GM21717 (cell line): Measurements from ENCODE around the gene PTGFRN.
"Not testable (repeated sequence)": the region's sequence is repeated elsewhere in the genome, so short reads cannot be mapped to it uniquely, and the experiment has no call there.

Experiments used
- ATAC-seq: cut with Tn5 transposase; IDR thresholded peaks from one replicate; pipeline ENCODE4 v1.9.1; 2021; ENCODE audit warnings: mild to moderate bottlenecking, moderate library complexity; ENCODE audit not compliant: unreplicated experiment

Gene PTGFRN

GRCh38 chr1:116915086-116915661, 5.5 kb downstream of the PTGFRN start:
- ATAC-seq = no peak

GRCh38 chr1:116916002-116916401, 6.3 kb downstream of the PTGFRN start:
- no peak for ATAC-seq

- no peak for ATAC-seq
Observed at GRCh38 chr1:116916533-116917445, 7.1 kb downstream of the PTGFRN start.

GRCh38 chr1:116918714-116919357, 9.1 kb downstream of the PTGFRN start:
- ATAC-seq = no peak

- no peak for ATAC-seq
Observed at GRCh38 chr1:116919802-116920201, 10.1 kb downstream of the PTGFRN start.

- ATAC-seq = no peak
Observed at GRCh38 chr1:116920211-116920610, 10.5 kb downstream of the PTGFRN start.

- ATAC-seq = no peak
Observed at GRCh38 chr1:116921301-116921885, 11.7 kb downstream of the PTGFRN start.

- no peak for ATAC-seq
Observed at GRCh38 chr1:116921937-116922336, 12.2 kb downstream of the PTGFRN start.

GRCh38 chr1:116923421-116923820, 13.7 kb downstream of the PTGFRN start:
- no peak for ATAC-seq

GRCh38 chr1:116927049-116927798, 17.5 kb downstream of the PTGFRN start:
- no peak for ATAC-seq

GRCh38 chr1:116929961-116930592, 20.4 kb downstream of the PTGFRN start:
- no peak for ATAC-seq

GRCh38 chr1:116931016-116931918, 21.6 kb downstream of the PTGFRN start:
- ATAC-seq = no peak

- ATAC-seq = no peak
Observed at GRCh38 chr1:116933606-116934515, 24.1 kb downstream of the PTGFRN start.

- no peak for ATAC-seq
Observed at GRCh38 chr1:116934586-116935207, 25.0 kb downstream of the PTGFRN start.

GRCh38 chr1:116938216-116938615, 28.5 kb downstream of the PTGFRN start:
- ATAC-seq = no peak

- not testable (repeated sequence) for ATAC-seq
Observed at GRCh38 chr1:116939780-116940543, 30.2 kb downstream of the PTGFRN start.
